GM23248 (cell line): Measurements from ENCODE around the gene SNTB2.

ENCODE experiments used
- EZH2 ChIP-seq: fragments of 200-600 bp; sonication (generic); IDR thresholded peaks from 2 replicates; pipeline ENCODE4 v1.6.1; 2018; ENCODE audit warnings: antibody characterized with exemption, mild to moderate bottlenecking; ENCODE audit not compliant: insufficient read depth, poor library complexity, severe bottlenecking
- EZH2phosphoT487 ChIP-seq: fragments of 200-600 bp; sonication (generic); IDR thresholded peaks from 2 replicates; pipeline ENCODE4 v1.6.1; 2018; ENCODE audit warnings: antibody characterized with exemption, moderate library complexity, mild to moderate bottlenecking, low read depth; ENCODE audit not compliant: insufficient read depth

GRCh38 chr16:69239851-69240250 lies 52.9 kb downstream of the SNTB2 start:
- TF ChIP-seq EZH2phosphoT487 (no peak), EZH2 (no peak)
